Measurements from ENCODE around the gene BICRAL. TPM values are rescaled to one million over a fixed set of nuclear protein-coding genes. Genes with fewer than 3 reads are reported as not detected.

BICRAL gene
- total and polyA plus RNA-seq, 2 donors (not counting 3 experiments of a cell fraction or from before 2014, with no cell fraction given) = 5.6 to 6.8 TPM

DNA sequence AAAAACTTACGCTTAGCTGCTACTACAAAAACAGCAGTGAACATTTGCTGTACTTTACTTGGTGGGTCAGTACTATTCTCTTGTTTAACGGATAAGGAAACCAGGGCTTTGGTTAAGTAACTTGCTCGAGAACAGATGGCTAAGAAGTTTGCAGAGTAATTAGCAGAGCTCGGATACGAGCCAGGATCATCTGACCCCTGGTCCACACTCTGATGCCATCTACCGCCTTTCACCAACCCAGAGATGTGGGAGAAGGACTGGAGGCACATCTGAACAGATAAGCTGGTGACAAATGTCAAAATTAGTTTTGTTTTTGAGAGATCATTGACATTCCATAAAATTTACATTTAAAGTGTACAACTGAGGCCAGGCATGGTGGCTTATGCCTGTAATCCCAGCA, 78.6 kb downstream of the BICRAL start:
- H2AFZ ChIP-seq (ENCODE audit: low read depth, low read length) = no peak overlapping the region
- ChIA-PET CTCF (interaction anchor here (0.6 to 1.3 kb wide), 3 partner anchors 12 to 500 kb away, joined by 3 to 4 read pairs (median 3); no protein-coding TSS in a partner anchor), POLR2A (interaction anchor here (1.1 kb wide), 1 partner anchor 79 kb away, joined by 9 read pairs; the partner anchor contains the start of gene BICRAL)
- TF ChIP-seq GATA2 (IDR thresholded peaks at IDR 0.05; ENCODE audit: insufficient read depth, insufficient read length, low read depth, low read length) (no peak), EZH2 (IDR thresholded peaks at IDR 0.05; ENCODE audit: borderline replicate concordance, low read depth, low read length, severe bottlenecking) (no peak), POLR2A (IDR thresholded peaks at IDR 0.05; ENCODE audit: low read depth, low read length) (no peak), MYC (IDR thresholded peaks at IDR 0.05; ENCODE audit: low read depth, low read length) (no peak), JUN (IDR thresholded peaks at IDR 0.05; ENCODE audit: borderline replicate concordance, insufficient read depth, insufficient read length, low read depth) (no peak), FOS (IDR thresholded peaks at IDR 0.05; ENCODE audit: borderline replicate concordance, insufficient read depth, low read length) (no peak), POLR2AphosphoS5 (IDR thresholded peaks at IDR 0.05; ENCODE audit: insufficient read depth, low read depth, low read length) (no peak)
- TF ChIP-seq, protein P1, sequence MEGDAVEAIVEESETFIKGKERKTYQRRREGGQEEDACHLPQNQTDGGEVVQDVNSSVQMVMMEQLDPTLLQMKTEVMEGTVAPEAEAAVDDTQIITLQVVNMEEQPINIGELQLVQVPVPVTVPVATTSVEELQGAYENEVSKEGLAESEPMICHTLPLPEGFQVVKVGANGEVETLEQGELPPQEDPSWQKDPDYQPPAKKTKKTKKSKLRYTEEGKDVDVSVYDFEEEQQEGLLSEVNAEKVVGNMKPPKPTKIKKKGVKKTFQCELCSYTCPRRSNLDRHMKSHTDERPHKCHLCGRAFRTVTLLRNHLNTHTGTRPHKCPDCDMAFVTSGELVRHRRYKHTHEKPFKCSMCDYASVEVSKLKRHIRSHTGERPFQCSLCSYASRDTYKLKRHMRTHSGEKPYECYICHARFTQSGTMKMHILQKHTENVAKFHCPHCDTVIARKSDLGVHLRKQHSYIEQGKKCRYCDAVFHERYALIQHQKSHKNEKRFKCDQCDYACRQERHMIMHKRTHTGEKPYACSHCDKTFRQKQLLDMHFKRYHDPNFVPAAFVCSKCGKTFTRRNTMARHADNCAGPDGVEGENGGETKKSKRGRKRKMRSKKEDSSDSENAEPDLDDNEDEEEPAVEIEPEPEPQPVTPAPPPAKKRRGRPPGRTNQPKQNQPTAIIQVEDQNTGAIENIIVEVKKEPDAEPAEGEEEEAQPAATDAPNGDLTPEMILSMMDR (IDR thresholded peaks at IDR 0.05; ENCODE audit: extremely low read depth in 1 of 2, insufficient read depth in 1 of 2, low read depth in 1 of 2, low read length in 2 of 2) = no peak
- TF ChIP-seq, protein P2, sequence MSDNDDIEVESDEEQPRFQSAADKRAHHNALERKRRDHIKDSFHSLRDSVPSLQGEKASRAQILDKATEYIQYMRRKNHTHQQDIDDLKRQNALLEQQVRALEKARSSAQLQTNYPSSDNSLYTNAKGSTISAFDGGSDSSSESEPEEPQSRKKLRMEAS (IDR thresholded peaks at IDR 0.05; ENCODE audit: insufficient read depth, insufficient read length) = no peak
- BruUV-seq (replicated peaks) = no TSS peak
- H3K4me2 ChIP-seq (ENCODE audit: insufficient read depth, low read length) = no peak overlapping the region
- no peak for DNase-seq (ENCODE audit: low read depth, low spot score)
- intact Hi-C loops (cut with micrococcal nuclease) (no loop called here), dilution Hi-C loops (cut with MboI; ENCODE audit: extremely low pct_ligation_motif_present, low sequenced_read_pairs) (no loop called here)
- H4K20me1 ChIP-seq (replicated peaks; ENCODE audit: control insufficient read depth, extremely low read depth, insufficient read depth, low read length) = no peaks in the 10 kb centered on the region
- H3K27ac ChIP-seq (ENCODE audit: insufficient read depth, low read depth, low read length) = no peak overlapping the region
- no peaks in the 10 kb centered on the region for H3K4me1 ChIP-seq (ENCODE audit: control insufficient read depth, extremely low read depth, insufficient read depth, low read length)
- no peak overlapping the region for H3K4me3 ChIP-seq (replicated peaks in 1 of 3; ENCODE audit: insufficient read depth in 1 of 3, low read depth in 1 of 3, low read length in 3 of 3)
- no peaks in the 10 kb centered on the region for H3K9me3 ChIP-seq (replicated peaks; ENCODE audit: control insufficient read depth, insufficient read depth, low read length)
- no peaks in the 10 kb centered on the region for H3K27me3 ChIP-seq (ENCODE audit: control insufficient read depth in 2 of 2, insufficient read depth in 2 of 2, low read length in 2 of 2)
- no peak overlapping the region for H3K9ac ChIP-seq (replicated peaks; ENCODE audit: extremely low read depth, insufficient read depth, low read length)
- peaks cover 0 to 15% of the 10 kb centered on the region in 2 experiments for H3K36me3 ChIP-seq (ENCODE audit: control insufficient read depth in 2 of 2, extremely low read depth in 1 of 2, insufficient read depth in 2 of 2, low read length in 2 of 2)
- H3K79me2 ChIP-seq (ENCODE audit: control insufficient read depth, insufficient read depth, low read length) = no peaks in the 10 kb centered on the region
- H3K9me1 ChIP-seq (replicated peaks; ENCODE audit: control insufficient read depth, extremely low read depth, insufficient read depth, low read length) = no peaks in the 10 kb centered on the region
- FAIRE-seq = no peak

All from endothelial cell of umbilical vein (primary cell).